H9 (cell line): ENCODE data around the gene SERPINA3. TPM values are rescaled to one million over a fixed set of nuclear protein-coding genes. Genes with fewer than 3 reads are reported as not detected.
"Not testable (repeated sequence)": the region's sequence is repeated elsewhere in the genome, so short reads cannot be mapped to it uniquely, and the experiment has no call there.

ENCODE experiments used
- DNase-seq: peaks from one replicate; pipeline ENCODE4 v3.0.0-alpha.2; 2017
- H2AFZ ChIP-seq: one replicate; pipeline ENCODE4 v1.6.1; 2013; ENCODE audit warnings: mild to moderate bottlenecking, low read length, control low read depth, moderate library complexity
- H2AK5ac ChIP-seq: 2 replicates; pipeline ENCODE4 v1.6.1; 2013; ENCODE audit warnings: low read length, control low read depth, mixed read lengths; ENCODE audit not compliant: insufficient read length
- H2BK120ac ChIP-seq: one replicate; pipeline ENCODE4 v1.6.1; 2013; ENCODE audit warnings: low read depth, mild to moderate bottlenecking, low read length, control low read depth, inconsistent platforms; ENCODE audit not compliant: poor library complexity, severe bottlenecking
- H2BK12ac ChIP-seq: 2 replicates; pipeline ENCODE4 v1.6.1; 2013; ENCODE audit warnings: low read length, control low read depth, mixed read lengths, low read depth; ENCODE audit not compliant: insufficient read length
- H2BK15ac ChIP-seq: 2 replicates; pipeline ENCODE4 v1.6.1; 2013; ENCODE audit warnings: low read depth, low read length, control low read depth
- H2BK20ac ChIP-seq: one replicate; pipeline ENCODE4 v1.6.1; 2013; ENCODE audit warnings: low read depth, mild to moderate bottlenecking, low read length, control low read depth, inconsistent platforms; ENCODE audit not compliant: poor library complexity, severe bottlenecking
- H2BK5ac ChIP-seq: 2 replicates; pipeline ENCODE4 v1.6.1; 2013; ENCODE audit warnings: low read length, control low read depth, mixed read lengths; ENCODE audit not compliant: insufficient read length
- H3K14ac ChIP-seq: 2 replicates; pipeline ENCODE4 v1.6.1; 2013; ENCODE audit warnings: low read length, control low read depth; ENCODE audit not compliant: insufficient read depth
- H3K18ac ChIP-seq: 2 replicates; pipeline ENCODE4 v1.6.1; 2013; ENCODE audit warnings: low read depth, mild to moderate bottlenecking, mixed read lengths, low read length, control low read depth; ENCODE audit not compliant: insufficient read length
- H3K23ac ChIP-seq: 2 replicates; pipeline ENCODE4 v1.6.1; 2013; ENCODE audit warnings: low read length, control low read depth, mixed read lengths, low read depth; ENCODE audit not compliant: insufficient read length
- H3K23me2 ChIP-seq: 2 replicates; pipeline ENCODE4 v1.6.1; 2013; ENCODE audit warnings: low read depth, mild to moderate bottlenecking, mixed read lengths, low read length, control low read depth; ENCODE audit not compliant: insufficient read length, poor library complexity, severe bottlenecking
- H3K27ac ChIP-seq: 2 replicates; pipeline ENCODE4 v1.5.1; 2013; ENCODE audit warnings: low read length, control low read depth, mixed read lengths, low read depth; ENCODE audit not compliant: insufficient read length
- H3K27me3 ChIP-seq: 2 replicates; pipeline ENCODE4 v1.6.1; 2013; ENCODE audit warnings: low read length, control low read depth, inconsistent platforms; ENCODE audit not compliant: insufficient read depth
- H3K4ac ChIP-seq: 2 replicates; pipeline ENCODE4 v1.6.1; 2013; ENCODE audit warnings: low read depth, mild to moderate bottlenecking, control low read depth, inconsistent platforms, low read length, moderate library complexity
- H3K4me1 ChIP-seq: 2 replicates; pipeline ENCODE4 v1.6.1; 2013; ENCODE audit warnings: low read length, control low read depth, inconsistent platforms; ENCODE audit not compliant: insufficient read depth
- H3K4me2 ChIP-seq: 2 replicates; pipeline ENCODE4 v1.6.1; 2013; ENCODE audit warnings: low read length, control low read depth, mixed read lengths; ENCODE audit not compliant: insufficient read length, insufficient read depth
- H3K56ac ChIP-seq: 2 replicates; pipeline ENCODE4 v1.6.1; 2013; ENCODE audit warnings: low read depth, mild to moderate bottlenecking, mixed read lengths, low read length, control low read depth; ENCODE audit not compliant: insufficient read length
- H3K79me1 ChIP-seq: 2 replicates; pipeline ENCODE4 v1.6.1; 2013; ENCODE audit warnings: low read depth, mild to moderate bottlenecking, moderate library complexity, low read length, control low read depth, inconsistent platforms; ENCODE audit not compliant: insufficient read depth, poor library complexity, severe bottlenecking
- H3K79me2 ChIP-seq: 2 replicates; pipeline ENCODE4 v1.6.1; 2013; ENCODE audit warnings: low read length, control low read depth, inconsistent platforms; ENCODE audit not compliant: insufficient read depth
- H3K9ac ChIP-seq: 2 replicates; pipeline ENCODE4 v1.6.1; 2013; ENCODE audit warnings: low read length, control low read depth, mixed read lengths; ENCODE audit not compliant: insufficient read length; ENCODE audit errors: extremely low read depth
- H3K9me3 ChIP-seq: one replicate; pipeline ENCODE4 v1.6.1; 2013; ENCODE audit warnings: low read depth, low read length, inconsistent platforms; ENCODE audit not compliant: control insufficient read depth
- H3T11ph ChIP-seq: one replicate; pipeline ENCODE4 v1.6.1; 2013; ENCODE audit warnings: mild to moderate bottlenecking, low read length, control low read depth, inconsistent platforms
- H4K20me1 ChIP-seq: one replicate; pipeline ENCODE4 v1.6.1; 2013; ENCODE audit not compliant: control insufficient read depth, insufficient read length, insufficient read depth
- H4K5ac ChIP-seq: 2 replicates; pipeline ENCODE4 v1.6.1; 2013; ENCODE audit warnings: low read depth, mild to moderate bottlenecking, mixed read lengths, low read length, control low read depth; ENCODE audit not compliant: insufficient read length
- H4K8ac ChIP-seq: replicated peaks from 2 replicates; pipeline ENCODE4 v1.6.1; 2013; ENCODE audit warnings: low read length, control low read depth, mixed read lengths, low read depth; ENCODE audit not compliant: insufficient read length
- H4K91ac ChIP-seq: 2 replicates; pipeline ENCODE4 v1.6.1; 2013; ENCODE audit warnings: low read depth, mild to moderate bottlenecking, moderate library complexity, mixed read lengths, low read length, control low read depth; ENCODE audit not compliant: insufficient read length
- H3K27ac Mint-ChIP-seq, 3 experiments: 2 replicates in 2 of 3; 3 replicates in 1 of 3; pipeline ENCODE4 v1.8.0; 2020 to 2021; ENCODE audit warnings: mixed read lengths in 3 of 3, mild to moderate bottlenecking in 1 of 3, moderate library complexity in 1 of 3
- H3K27me3 Mint-ChIP-seq: 2 replicates; pipeline ENCODE4 v1.8.0; 2021; ENCODE audit warnings: low read depth, mild to moderate bottlenecking, moderate library complexity, mixed read lengths
- H3K36me3 Mint-ChIP-seq, 3 experiments: 2 replicates in 2 of 3; 3 replicates in 1 of 3; pipeline ENCODE4 v1.8.0; 2020 to 2021; ENCODE audit warnings: low read depth in 3 of 3, mixed read lengths in 3 of 3; ENCODE audit not compliant: insufficient read depth in 1 of 3
- H3K4me1 Mint-ChIP-seq, 2 experiments: 2 replicates each; pipeline ENCODE4 v1.8.0; 2020; ENCODE audit warnings: mixed read lengths in 2 of 2
- H3K4me3 Mint-ChIP-seq, 2 experiments: 2 replicates in 1 of 2; 3 replicates in 1 of 2; pipeline ENCODE4 v1.8.0; 2020 to 2021; ENCODE audit warnings: mild to moderate bottlenecking in 2 of 2, mixed read lengths in 2 of 2, moderate library complexity in 1 of 2
- H3K9me3 Mint-ChIP-seq, 2 experiments: 2 replicates in 1 of 2; 3 replicates in 1 of 2; pipeline ENCODE4 v1.8.0; 2020; ENCODE audit warnings: mild to moderate bottlenecking in 2 of 2, mixed read lengths in 2 of 2, moderate library complexity in 1 of 2
- WGBS: extraction: QIAGEN DNeasy Blood & Tissue Kit; methylation state at CpG from one replicate; pipeline ENCODE4 v1.1.7; 2013; ENCODE audit warnings: missing lambda C conversion rate, low lambda C conversion rate, mixed read lengths; ENCODE audit not compliant: insufficient read length; ENCODE audit errors: extremely low coverage; 5-methylcytosine and 5-hydroxymethylcytosine counted together
- total RNA-seq: library from RNA; stranded (reverse); gene quantifications from 2 replicates; pipeline ENCODE4 v1.2.1, GENCODE V29; 2021
- TF ChIP-seq, protein P1 (sequence below): fragments of 200-600 bp; sonication (generic); conservative IDR thresholded peaks from 3 replicates; pipeline ENCODE4 v1.8.0; 2021; ENCODE audit warnings: antibody characterized with exemption, mild to moderate bottlenecking

Gene SERPINA3
- total RNA-seq, 1 experiment from 2014 or later = not detected

GRCh38 chr14:94605361-94605760 lies 6.8 kb upstream of the SERPINA3 start:
- no peak overlapping the region for H2AK5ac ChIP-seq

GRCh38 chr14:94608966-94609365 lies 3.2 kb upstream of the SERPINA3 start:
- H3T11ph ChIP-seq, H3K23ac ChIP-seq, H4K20me1 ChIP-seq, H3K27me3 ChIP-seq, H3K4me1 Mint-ChIP-seq, H3K9me3 Mint-ChIP-seq, H3K56ac ChIP-seq, H3K79me1 ChIP-seq, H4K91ac ChIP-seq, H2BK12ac ChIP-seq, H3K4ac ChIP-seq, H3K4me2 ChIP-seq, DNase-seq, H4K5ac ChIP-seq, H3K4me3 Mint-ChIP-seq, H3K36me3 Mint-ChIP-seq, H3K27me3 Mint-ChIP-seq, H2BK20ac ChIP-seq, H2BK15ac ChIP-seq, H3K79me2 ChIP-seq, H3K14ac ChIP-seq, H3K4me1 ChIP-seq, H3K27ac ChIP-seq, H3K27ac Mint-ChIP-seq, H4K8ac ChIP-seq, H2AK5ac ChIP-seq, H3K23me2 ChIP-seq, H2BK5ac ChIP-seq, H3K9ac ChIP-seq, H3K9me3 ChIP-seq, H2BK120ac ChIP-seq, H3K18ac ChIP-seq, H2AFZ ChIP-seq: not testable (repeated sequence)
- WGBS = no CpG with 5 or more reads among the region's 1 CpG

More at GRCh38 chr14:94605361-94605760, 6.8 kb upstream of the SERPINA3 start:
- peaks cover 12% of the 10 kb centered on the region for H3K27me3 Mint-ChIP-seq
- no peak overlapping the region for H2BK20ac ChIP-seq
- no peak overlapping the region for H3K9ac ChIP-seq
- TF ChIP-seq, protein P1, sequence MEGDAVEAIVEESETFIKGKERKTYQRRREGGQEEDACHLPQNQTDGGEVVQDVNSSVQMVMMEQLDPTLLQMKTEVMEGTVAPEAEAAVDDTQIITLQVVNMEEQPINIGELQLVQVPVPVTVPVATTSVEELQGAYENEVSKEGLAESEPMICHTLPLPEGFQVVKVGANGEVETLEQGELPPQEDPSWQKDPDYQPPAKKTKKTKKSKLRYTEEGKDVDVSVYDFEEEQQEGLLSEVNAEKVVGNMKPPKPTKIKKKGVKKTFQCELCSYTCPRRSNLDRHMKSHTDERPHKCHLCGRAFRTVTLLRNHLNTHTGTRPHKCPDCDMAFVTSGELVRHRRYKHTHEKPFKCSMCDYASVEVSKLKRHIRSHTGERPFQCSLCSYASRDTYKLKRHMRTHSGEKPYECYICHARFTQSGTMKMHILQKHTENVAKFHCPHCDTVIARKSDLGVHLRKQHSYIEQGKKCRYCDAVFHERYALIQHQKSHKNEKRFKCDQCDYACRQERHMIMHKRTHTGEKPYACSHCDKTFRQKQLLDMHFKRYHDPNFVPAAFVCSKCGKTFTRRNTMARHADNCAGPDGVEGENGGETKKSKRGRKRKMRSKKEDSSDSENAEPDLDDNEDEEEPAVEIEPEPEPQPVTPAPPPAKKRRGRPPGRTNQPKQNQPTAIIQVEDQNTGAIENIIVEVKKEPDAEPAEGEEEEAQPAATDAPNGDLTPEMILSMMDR = no peak
- no peaks in the 10 kb centered on the region for H3K79me1 ChIP-seq
- no peak overlapping the region for H2BK15ac ChIP-seq
- H3K36me3 Mint-ChIP-seq = peaks cover 0 to 5% (median 0%) of the 10 kb centered on the region in 3 experiments; a peak in 1 of 7 replicates
- H3K27ac Mint-ChIP-seq = no peak overlapping the region
- H3K14ac ChIP-seq = no peak overlapping the region
- H3K4me1 Mint-ChIP-seq = peaks cover 7% of the 10 kb centered on the region in 2 experiments
- no peak overlapping the region for H3K18ac ChIP-seq
- H3K4ac ChIP-seq = no peak overlapping the region
- H2AFZ ChIP-seq = no peak overlapping the region
- no peak overlapping the region for H3T11ph ChIP-seq
- H2BK5ac ChIP-seq = no peak overlapping the region
- no peak overlapping the region for H3K4me3 Mint-ChIP-seq
- H4K8ac ChIP-seq = no peak overlapping the region
- H3K9me3 ChIP-seq = no peaks in the 10 kb centered on the region
- peaks cover 3 to 6% of the 10 kb centered on the region in 2 experiments; a peak in 4 of 5 replicates for H3K9me3 Mint-ChIP-seq
- WGBS = no CpG with 5 or more reads among the region's 3 CpGs
- H3K27me3 ChIP-seq = no peaks in the 10 kb centered on the region
- H3K4me2 ChIP-seq = no peak overlapping the region
- H3K56ac ChIP-seq = no peak overlapping the region
- H4K91ac ChIP-seq = no peak overlapping the region
- no peak overlapping the region for H2BK120ac ChIP-seq
- H4K20me1 ChIP-seq = no peaks in the 10 kb centered on the region
- no peak overlapping the region for H3K23ac ChIP-seq
- H3K79me2 ChIP-seq = no peaks in the 10 kb centered on the region
- H3K4me1 ChIP-seq = no peaks in the 10 kb centered on the region
- no peaks in the 10 kb centered on the region for H3K23me2 ChIP-seq
- no peak overlapping the region for H3K27ac ChIP-seq
- H2BK12ac ChIP-seq = no peak overlapping the region
- no peak overlapping the region for H4K5ac ChIP-seq
- DNase-seq = no peak
